A549 (cell line): Measurements from ENCODE around the gene VWA8. TPM values are rescaled to one million over a fixed set of nuclear protein-coding genes. Genes with fewer than 3 reads are reported as not detected.

Experiments
- ATAC-seq, 2 experiments: fragments of 200-7000 bp in 1 of 2; fragments of >200 bp in 1 of 2; cut with Nextera tagmentation in 1 of 2; cut with Tn5 transposase in 1 of 2; 3 replicates each; pipeline versions ENCODE4 v1.8.0 to v1.9.1; 2018 to 2020; ENCODE audit warnings: mild to moderate bottlenecking in 1 of 2, moderate library complexity in 1 of 2
- CTCF ChIA-PET: fragments of 300-600 bp; sonication (Branson Sonifier 250); formaldehyde crosslinking; extraction: SDS; loops from one replicate; lab custom pipeline; 2021; ENCODE audit warnings: antibody characterized with exemption, inconsistent platforms; lab: Yijun Ruan, JAX
- POLR2A ChIA-PET: fragments of 350-600 bp; formaldehyde crosslinking; extraction: SDS; loops from one replicate; lab custom pipeline; 2021; ENCODE audit warnings: antibody characterized with exemption, inconsistent platforms; lab: Yijun Ruan, JAX
- DNase-seq, 2 experiments: peaks; one replicate each; pipeline versions ENCODE4 v3.0.0 to v3.0.0-alpha.2; 2011 to 2016; ENCODE audit warnings: low read depth in 1 of 2, low spot score in 1 of 2
- FAIRE-seq: peaks from 2 replicates; lab custom pipeline; 2011; peaks lifted over from hg19 to GRCh38; lab: Jason Lieb, UNC
- H3K27ac ChIP-seq, 2 experiments: fragments of >200 bp; sonication (Bioruptor Twin); formaldehyde crosslinking; 3 replicates each; pipeline ENCODE4 v1.5.1; 2016 to 2017
- H3K4me1 ChIP-seq: fragments of >200 bp; sonication (Bioruptor Twin); formaldehyde crosslinking; 3 replicates; pipeline ENCODE4 v1.6.1; 2016
- H3K4me2 ChIP-seq: fragments of >200 bp; sonication (Bioruptor Twin); formaldehyde crosslinking; 3 replicates; pipeline ENCODE4 v1.6.1; 2016
- H3K4me3 ChIP-seq: fragments of >200 bp; sonication (Bioruptor Twin); formaldehyde crosslinking; 3 replicates; pipeline ENCODE4 v1.5.1; 2016
- H3K9me3 ChIP-seq: fragments of >200 bp; sonication (Bioruptor Twin); formaldehyde crosslinking; 3 replicates; pipeline ENCODE4 v1.6.1; 2016
- ATOH8 ChIP-seq: fragments of 250-450 bp; sonication (Bioruptor Pico); IDR thresholded peaks from 2 replicates; pipeline ENCODE4 v1.5.0; 2020; ENCODE audit warnings: low read depth, mild to moderate bottlenecking, moderate library complexity
- CBX2 ChIP-seq: fragments of 200-600 bp; sonication (generic); IDR thresholded peaks from 2 replicates; pipeline ENCODE4 v1.6.1; 2016; ENCODE audit warnings: low read depth, mild to moderate bottlenecking, borderline replicate concordance
- CBX8 ChIP-seq: fragments of 200-600 bp; sonication (generic); IDR thresholded peaks from 2 replicates; pipeline ENCODE4 v1.6.1; 2016
- CEBPB ChIP-seq, 2 experiments: fragments of >200 bp in 1 of 2; sonication (Bioruptor Twin) in 1 of 2; formaldehyde crosslinking in 1 of 2; IDR thresholded peaks; 2 replicates each; pipeline ENCODE4 v1.6.1; 2012 to 2016
- CHD2 ChIP-seq: fragments of 150-350 bp; IDR thresholded peaks from 2 replicates; pipeline ENCODE4 v1.6.1; 2014; ENCODE audit warnings: low read length; ENCODE audit not compliant: partially characterized antibody
- CHD4 ChIP-seq: fragments of 200-600 bp; sonication (generic); IDR thresholded peaks from 2 replicates; pipeline ENCODE4 v1.6.1; 2016; ENCODE audit warnings: antibody characterized with exemption, mild to moderate bottlenecking, borderline replicate concordance
- E2F6 ChIP-seq: IDR thresholded peaks from 2 replicates; pipeline ENCODE4 v1.6.1; 2012; ENCODE audit warnings: low read depth, borderline replicate concordance
- EHF ChIP-seq: fragments of 250-450 bp; sonication (Bioruptor Pico); IDR thresholded peaks from 2 replicates; pipeline ENCODE4 v1.5.0; 2020; ENCODE audit warnings: mild to moderate bottlenecking
- EP300 ChIP-seq, 2 experiments: fragments of >200 bp; sonication (Bioruptor Twin); formaldehyde crosslinking; IDR thresholded peaks; 2 replicates in 1 of 2; 3 replicates in 1 of 2; pipeline ENCODE4 v1.6.1; 2016 to 2017
- FOSL2 ChIP-seq, 2 experiments: fragments of 450-650 bp in 1 of 2; fragments of >200 bp in 1 of 2; sonication (Bioruptor Twin) in 1 of 2; formaldehyde crosslinking; IDR thresholded peaks; 2 replicates each; pipeline versions ENCODE4 v1.5.0 to v1.6.1; 2016 to 2020; ENCODE audit warnings: mild to moderate bottlenecking in 1 of 2, moderate library complexity in 1 of 2
- GATA3 ChIP-seq: IDR thresholded peaks from 2 replicates; pipeline ENCODE4 v1.6.1; 2012; ENCODE audit warnings: borderline replicate concordance
- HDAC2 ChIP-seq: fragments of 200-600 bp; sonication (generic); IDR thresholded peaks from 2 replicates; pipeline ENCODE4 v1.6.1; 2016
- HES2 ChIP-seq: fragments of >200 bp; sonication (Bioruptor Twin); formaldehyde crosslinking; IDR thresholded peaks from 2 replicates; pipeline ENCODE4 v1.6.1; 2016
- HEYL ChIP-seq: fragments of 250-450 bp; sonication (Bioruptor Pico); IDR thresholded peaks from 2 replicates; pipeline ENCODE4 v1.8.0; 2021; ENCODE audit warnings: mild to moderate bottlenecking, moderate library complexity
- HMGXB4 ChIP-seq: fragments of 250-450 bp; sonication (Bioruptor Pico); IDR thresholded peaks from 2 replicates; pipeline ENCODE4 v1.5.0; 2021; ENCODE audit warnings: mild to moderate bottlenecking, moderate library complexity, borderline replicate concordance
- HOXA7 ChIP-seq: fragments of 250-450 bp; sonication (Bioruptor Pico); IDR thresholded peaks from 2 replicates; pipeline ENCODE4 v1.5.0; 2020; ENCODE audit warnings: mild to moderate bottlenecking, moderate library complexity
- HOXB13 ChIP-seq: fragments of 250-450 bp; sonication (Bioruptor Pico); IDR thresholded peaks from 2 replicates; pipeline ENCODE4 v1.5.0; 2020; ENCODE audit warnings: low read depth, mild to moderate bottlenecking, moderate library complexity
- HOXB5 ChIP-seq: fragments of 250-450 bp; sonication (Bioruptor Pico); IDR thresholded peaks from 2 replicates; pipeline ENCODE4 v1.5.0; 2020; ENCODE audit warnings: mild to moderate bottlenecking, moderate library complexity
- JUN ChIP-seq, 2 experiments: fragments of >200 bp; sonication (Bioruptor Twin); formaldehyde crosslinking; IDR thresholded peaks; 2 replicates in 1 of 2; 3 replicates in 1 of 2; pipeline ENCODE4 v1.6.1; 2016 to 2017
- JUNB ChIP-seq: fragments of >200 bp; sonication (Bioruptor Twin); formaldehyde crosslinking; IDR thresholded peaks from 2 replicates; pipeline ENCODE4 v1.6.1; 2016
- MAX ChIP-seq: IDR thresholded peaks from 2 replicates; pipeline ENCODE4 v1.6.1; 2012
- MAZ ChIP-seq: fragments of 150-350 bp; IDR thresholded peaks from 2 replicates; pipeline ENCODE4 v1.6.1; 2014; ENCODE audit warnings: antibody characterized with exemption, low read depth, low read length, borderline replicate concordance
- NFE2L2 ChIP-seq: fragments of 150-350 bp; conservative IDR thresholded peaks from 2 replicates; pipeline ENCODE4 v1.6.1; 2014; ENCODE audit warnings: low read length
- NR3C1 ChIP-seq: fragments of >200 bp; sonication (Bioruptor Twin); formaldehyde crosslinking; IDR thresholded peaks from 3 replicates; pipeline ENCODE4 v1.6.1; 2017
- PBX3 ChIP-seq: IDR thresholded peaks from 2 replicates; pipeline ENCODE4 v1.6.1; 2012
- POLR2AphosphoS2 ChIP-seq: conservative IDR thresholded peaks from 2 replicates; pipeline ENCODE4 v1.6.1; 2012; ENCODE audit warnings: low read length, improper control_type of control experiment, inconsistent platforms
- RAD21 ChIP-seq, 2 experiments: fragments of >200 bp in 1 of 2; sonication (Bioruptor Twin) in 1 of 2; formaldehyde crosslinking in 1 of 2; IDR thresholded peaks in 1 of 2; conservative IDR thresholded peaks in 1 of 2; 2 replicates in 1 of 2; 3 replicates in 1 of 2; pipeline ENCODE4 v1.6.1; 2012 to 2018; ENCODE audit warnings: inconsistent platforms in 1 of 2
- RARB ChIP-seq: fragments of 250-450 bp; sonication (Bioruptor Pico); IDR thresholded peaks from 2 replicates; pipeline ENCODE4 v1.8.0; 2021; ENCODE audit warnings: mild to moderate bottlenecking, moderate library complexity
- REST ChIP-seq: fragments of 200-600 bp; sonication (generic); IDR thresholded peaks from 2 replicates; pipeline ENCODE4 v1.6.1; 2016; ENCODE audit warnings: antibody characterized with exemption, mild to moderate bottlenecking, moderate library complexity
- WGBS: methylation state at CpG from one replicate; pipeline ENCODE4 v1.1.6; 2017; ENCODE audit errors: missing lambda C conversion rate; 5-methylcytosine and 5-hydroxymethylcytosine counted together
- polyA plus RNA-seq, 4 experiments: library from polyadenylated mRNA; depleted of rRNA in 3 of 4; stranded (reverse); fragments of >200 nt; fragmentation: RNase III in 1 of 4; extraction: RNeasy Plus Mini Kit Qiagen cat#74134 plus additional on column Dnase treatment in 1 of 4; gene quantifications; 2 replicates in 3 of 4; 3 replicates in 1 of 4; pipeline ENCODE4 v1.2.3, GENCODE V29; 2011 to 2017

The VWA8 gene
- polyA plus RNA-seq, 2 of the 4 experiments (the other 2 are of a cell fraction): 6.4 to 15.3 TPM

GRCh38 chr13:41774605-41775218 lies 186.2 kb downstream of the VWA8 start:
- Histone ChIP-seq H3K4me1 (no peaks in the 10 kb centered on the region), H3K4me2 (no peak overlapping the region), H3K27ac (no peak overlapping the region), H3K9me3 (no peaks in the 10 kb centered on the region), H3K4me3 (no peak overlapping the region)
- ATAC-seq: no peak
- no peak for FAIRE-seq
- ChIA-PET CTCF (no interaction called here), POLR2A (no interaction called here)
- TF ChIP-seq NFE2L2 (no peak), HOXB5 (CRISPR knock-in tag) (no peak), EP300 (IDR thresholded peaks at IDR 0.05) (no peak), EHF (no peak), CHD2 (no peak), GATA3 (no peak), REST (no peak), CBX2 (no peak), NR3C1 (no peak), CEBPB (IDR thresholded peaks at IDR 0.05) (no peak), HMGXB4 (CRISPR knock-in tag) (no peak), HES2 (no peak), ATOH8 (CRISPR knock-in tag) (no peak), MAZ (no peak), HOXB13 (CRISPR knock-in tag) (no peak), FOSL2 (IDR thresholded peaks at IDR 0.05) (no peak), FOSL2 (CRISPR knock-in tag; IDR thresholded peaks at IDR 0.05) (no peak), POLR2AphosphoS2 (no peak)
- TF ChIP-seq, all 56 proteins: peak for 0
- DNase-seq: no peak

GRCh38 chr13:41767801-41768200 lies 193.1 kb downstream of the VWA8 start:
- CTCF ChIA-PET: no interaction called here
- WGBS: 86% methylated on average over 1 of the region's 1 CpG
- DNase-seq: no peak
- TF ChIP-seq E2F6 (no peak), HEYL (no peak), JUN (IDR thresholded peaks at IDR 0.05) (no peak), RAD21 (conservative IDR thresholded peaks at IDR 0.05 in 1 of 2, IDR thresholded peaks at IDR 0.05 in 1 of 2) (no peak), RARB (CRISPR knock-in tag) (no peak), CHD2 (no peak), HDAC2 (no peak), HES2 (no peak), PBX3 (no peak), JUNB (no peak), CHD4 (no peak), HOXA7 (no peak), NR3C1 (no peak), HOXB13 (CRISPR knock-in tag) (no peak), CBX8 (no peak), HOXB5 (CRISPR knock-in tag) (no peak), MAX (no peak)

More at GRCh38 chr13:41767801-41768200, 193.1 kb downstream of the VWA8 start:
- Histone ChIP-seq H3K27ac (no peak overlapping the region; a peak in 1 of 6 replicates), H3K9me3 (no peaks in the 10 kb centered on the region), H3K4me3 (no peak overlapping the region), H3K4me2 (no peak overlapping the region), H3K4me1 (0 out of 3 replicates have a peak, but pooled peaks cover 6% of the 10 kb centered on the region)
- FAIRE-seq (no peak), ATAC-seq (no peak)
- POLR2A ChIA-PET: no interaction called here
